HepG2 (cell line): ENCODE data around the gene PEF1.

ENCODE experiments used
- CBFB ChIP-seq: sonication (generic); formaldehyde crosslinking; IDR thresholded peaks from 2 replicates; pipeline ENCODE4 v1.4.0; 2020; ENCODE audit warnings: missing genetic modification reagents
- CTCF ChIP-seq: sonication (generic); formaldehyde crosslinking; IDR thresholded peaks from 2 replicates; pipeline ENCODE4 v1.5.0; 2020; ENCODE audit warnings: mild to moderate bottlenecking, missing genetic modification reagents, moderate library complexity
- MXD4 ChIP-seq: IDR thresholded peaks from 2 replicates; pipeline ENCODE4 v1.6.1; 2016; ENCODE audit warnings: mild to moderate bottlenecking, missing biosample characterization, missing genetic modification reagents
- NPAS2 ChIP-seq: sonication (generic); formaldehyde crosslinking; IDR thresholded peaks from 2 replicates; pipeline ENCODE4 v1.8.0; 2022; ENCODE audit warnings: mild to moderate bottlenecking, missing genetic modification reagents, borderline replicate concordance
- POLR2A ChIP-seq, 2 experiments: IDR thresholded peaks; 2 replicates each; pipeline ENCODE4 v1.6.1; 2011; ENCODE audit warnings: low read depth in 2 of 2, low read length in 2 of 2, mild to moderate bottlenecking in 1 of 2, moderate library complexity in 1 of 2; ENCODE audit not compliant: insufficient read depth in 1 of 2
- POLR2AphosphoS5 ChIP-seq: IDR thresholded peaks from 2 replicates; pipeline ENCODE4 v1.6.1; 2012; ENCODE audit warnings: low read depth, low read length
- PTBP1 ChIP-seq: fragments of 200-400 bp; formaldehyde crosslinking; IDR thresholded peaks from 2 replicates; pipeline ENCODE4 v1.6.1; 2018; ENCODE audit warnings: low read length, low read depth; ENCODE audit not compliant: poor library complexity, severe bottlenecking
- TAF1 ChIP-seq: sonication (generic); formaldehyde crosslinking; IDR thresholded peaks from 2 replicates; pipeline ENCODE4 v1.4.0; 2020; ENCODE audit warnings: missing genetic modification reagents
- ZNF496 ChIP-seq: sonication (generic); formaldehyde crosslinking; IDR thresholded peaks from 2 replicates; pipeline ENCODE4 v1.8.1; 2023; ENCODE audit warnings: mild to moderate bottlenecking, moderate library complexity, missing genetic modification reagents; ENCODE audit not compliant: insufficient replicate concordance

- TF ChIP-seq POLR2A (IDR thresholded peaks at IDR 0.05; ENCODE audit: insufficient read depth in 1 of 2, low read depth in 2 of 2, low read length in 2 of 2) (no peak), CBFB (CRISPR knock-in tag) (no peak), TAF1 (CRISPR knock-in tag) (no peak), PTBP1 (no peak), CTCF (no peak), NPAS2 (CRISPR knock-in tag) (no peak), ZNF496 (CRISPR knock-in tag) (no peak), POLR2AphosphoS5 (no peak), MXD4 (CRISPR knock-in tag) (no peak)
Measured at GRCh38 chr1:31627930-31628559, 16.6 kb downstream of the PEF1 start.
